Keratinocyte (primary cell): Measurements from ENCODE around the gene SLC30A7.

Experiments used
- CTCF ChIP-seq, 3 experiments: IDR thresholded peaks in 1 of 3; conservative IDR thresholded peaks in 1 of 3; optimal IDR thresholded peaks in 1 of 3; 2 replicates in 2 of 3; 3 replicates in 1 of 3; pipeline versions ENCODE3 to v1.5.1; 2011; ENCODE audit warnings: low read length in 3 of 3, mild to moderate bottlenecking in 3 of 3, moderate library complexity in 2 of 3, control low read depth in 1 of 3, inconsistent platforms in 1 of 3; ENCODE audit not compliant: insufficient read depth in 2 of 3; ENCODE audit errors: extremely low read depth in 1 of 3
- EZH2 ChIP-seq: IDR thresholded peaks from one replicate; pipeline ENCODE4 v1.6.1; 2012; ENCODE audit warnings: inconsistent platforms, mild to moderate bottlenecking, low read length, moderate library complexity

DNA sequence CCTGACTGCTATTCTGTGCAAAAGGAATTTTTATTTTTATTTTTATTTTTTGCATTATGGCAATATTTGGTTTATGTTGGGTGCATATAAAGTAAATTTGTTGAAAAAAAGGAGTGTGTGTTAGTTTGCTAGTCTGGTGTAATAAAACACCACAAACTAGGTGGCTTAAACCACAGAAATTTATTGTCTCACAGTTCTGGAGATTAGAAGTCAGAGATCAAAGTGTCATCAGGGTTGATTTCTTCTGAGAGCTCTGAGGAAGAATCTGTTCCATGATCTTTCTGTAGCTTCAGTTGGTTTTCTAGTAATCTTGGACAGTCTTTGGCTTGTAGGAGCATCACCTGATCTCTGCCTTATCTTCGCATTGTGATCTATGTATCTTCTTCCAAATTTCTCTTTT is 6.5 kb downstream of the SLC30A7 start:
- TF ChIP-seq CTCF (optimal IDR thresholded peaks at IDR 0.05 in 1 of 3, IDR thresholded peaks at IDR 0.05 in 1 of 3, conservative IDR thresholded peaks at IDR 0.05 in 1 of 3; ENCODE audit: extremely low read depth in 1 of 3, insufficient read depth in 2 of 3, low read length in 3 of 3) (no peak), EZH2 (no peak)
